HFF-Myc (cell line): ENCODE data around the gene KIAA1671.

ENCODE experiments used
- DNase-seq: peaks from one replicate; pipeline ENCODE4 v3.0.0-alpha.2; 2011; ENCODE audit warnings: low read depth; ENCODE audit errors: extremely low read depth
- H3K4me3 ChIP-seq: replicated peaks from 2 replicates; pipeline ENCODE4 v1.5.1; 2011; ENCODE audit warnings: low read depth, mild to moderate bottlenecking, control low read depth, low read length
- CTCF ChIP-seq: IDR thresholded peaks from 2 replicates; pipeline ENCODE4 v1.5.1; 2012; ENCODE audit warnings: mild to moderate bottlenecking, low read depth, low read length, control low read depth; ENCODE audit errors: missing control alignments

Gene KIAA1671

GRCh38 chr22:24942301-24942700 lies 10.2 kb upstream of the KIAA1671 start:
- no peak overlapping the region for H3K4me3 ChIP-seq
- TF ChIP-seq CTCF, result no peak
- DNase-seq, result no peak

- DNase-seq, result no peak
- no peak overlapping the region for H3K4me3 ChIP-seq
- no peak for TF ChIP-seq CTCF
Observed at GRCh38 chr22:24944217-24944937, 8.1 kb upstream of the KIAA1671 start.

GRCh38 chr22:24945430-24945829 lies 7.1 kb upstream of the KIAA1671 start:
- H3K4me3 ChIP-seq, result no peak overlapping the region
- no peak for DNase-seq
- TF ChIP-seq CTCF, result no peak

- DNase-seq, result no peak
- H3K4me3 ChIP-seq, result no peak overlapping the region
- TF ChIP-seq CTCF, result no peak
Observed at GRCh38 chr22:24947383-24947782, 5.1 kb upstream of the KIAA1671 start.

- no peak overlapping the region for H3K4me3 ChIP-seq
- DNase-seq, result no peak
- TF ChIP-seq CTCF, result no peak
Observed at GRCh38 chr22:24947881-24948280, 4.6 kb upstream of the KIAA1671 start.

- no peak overlapping the region for H3K4me3 ChIP-seq
- no peak for TF ChIP-seq CTCF
- DNase-seq, result no peak
Observed at GRCh38 chr22:24948356-24949202, 3.9 kb upstream of the KIAA1671 start.
